DOHH2 (cell line): ENCODE results near the gene GKN2.

Source experiments
- CTCF ChIP-seq: fragments of 200-600 bp; sonication (generic); IDR thresholded peaks from one replicate; pipeline ENCODE4 v1.5.1; 2014; ENCODE audit warnings: antibody characterized with exemption, mild to moderate bottlenecking, low read depth, low read length; ENCODE audit not compliant: poor library complexity, severe bottlenecking
- EZH2phosphoT487 ChIP-seq: fragments of 200-600 bp; sonication (generic); IDR thresholded peaks from 2 replicates; pipeline ENCODE4 v1.6.1; 2017; ENCODE audit warnings: borderline replicate concordance, mild to moderate bottlenecking, antibody characterized with exemption, low read length, moderate library complexity, mixed read lengths

- no peak for TF ChIP-seq CTCF
- no peak for TF ChIP-seq EZH2phosphoT487
Observed at GRCh38 chr2:68969736-68970490, 17.2 kb upstream of the GKN2 start.
